Measurements from ENCODE around the gene METTL16. TPM values are rescaled to one million over a fixed set of nuclear protein-coding genes. Genes with fewer than 3 reads are reported as not detected.

The METTL16 gene
- total RNA-seq, 1 experiment from 2014 or later, result 37.6 TPM

DNA sequence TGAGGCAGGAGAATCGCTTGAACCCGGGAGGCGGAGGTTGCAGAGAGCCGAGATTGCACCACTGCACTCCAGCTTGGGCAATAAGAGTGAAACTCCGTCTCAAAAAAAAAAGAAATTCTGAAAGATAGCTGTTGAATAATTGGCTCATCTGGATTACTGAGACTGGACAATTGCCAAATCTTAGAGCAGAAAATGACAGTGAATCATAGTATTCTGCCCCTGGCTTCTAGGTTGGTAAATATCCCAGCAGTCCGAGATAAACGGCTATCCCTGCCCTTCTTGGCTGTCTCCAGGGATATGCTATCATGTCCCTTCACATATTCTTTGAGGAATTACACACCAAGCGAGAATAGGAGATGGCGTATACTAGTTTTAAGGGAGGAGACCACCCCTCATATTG lies 35.5 kb upstream of the METTL16 start:
- H3K27me3 ChIP-seq (ENCODE audit: insufficient read depth, low read length), result no peaks in the 10 kb centered on the region
- DNase-seq (ENCODE audit: low read depth, low spot score) (no peak), ATAC-seq (no peak)
- no peaks in the 10 kb centered on the region for H4K20me1 ChIP-seq (ENCODE audit: insufficient read depth)
- ChIA-PET RAD21 (ENCODE audit: low non-redundant PET in 1 of 2, low total read pairs in 2 of 2, uncharacterized antibody in 2 of 2, unreplicated experiment in 2 of 2) (interaction anchor here in 1 of 2 experiments (1.1 kb wide), 1 partner anchor 115 kb away, joined by 6 read pairs; no protein-coding TSS in a partner anchor), POLR2A (no interaction called here), CTCF (no interaction called here)
- H3K27ac ChIP-seq (ENCODE audit: low read depth, low read length), result no peak overlapping the region
- H3K9ac ChIP-seq (ENCODE audit: low read length), result no peak overlapping the region
- no peaks in the 10 kb centered on the region for H3K4me1 ChIP-seq (ENCODE audit: control insufficient read depth in 1 of 2, insufficient read depth in 2 of 2, low read length in 2 of 2)
- TF ChIP-seq JUND (IDR thresholded peaks at IDR 0.05) (no peak), SP1 (IDR thresholded peaks at IDR 0.05; ENCODE audit: low read depth) (no peak)
- H3K9me3 ChIP-seq (ENCODE audit: control insufficient read depth in 1 of 2, insufficient read depth in 1 of 2, low read depth in 1 of 2, low read length in 2 of 2), result no peaks in the 10 kb centered on the region
- BruUV-seq (replicated peaks), result no TSS peak
- intact Hi-C loops (cut with micrococcal nuclease), result no loop called here
- H3K79me2 ChIP-seq (ENCODE audit: insufficient read depth, low read length), result no peaks in the 10 kb centered on the region
- no peak overlapping the region for H3K4me2 ChIP-seq (ENCODE audit: low read length)
- H3K9me2 ChIP-seq (ENCODE audit: insufficient read depth), result no peaks in the 10 kb centered on the region
- H3K36me3 ChIP-seq (ENCODE audit: control insufficient read depth in 1 of 2, insufficient read depth in 2 of 2, low read length in 2 of 2), result no peaks in the 10 kb centered on the region
- H3K4me3 ChIP-seq (replicated peaks in 1 of 2; ENCODE audit: low read depth in 1 of 2, low read length in 2 of 2), result no peak overlapping the region
- no peak overlapping the region for H2AFZ ChIP-seq (ENCODE audit: low read depth, low read length, poor library complexity, severe bottlenecking)

DNA sequence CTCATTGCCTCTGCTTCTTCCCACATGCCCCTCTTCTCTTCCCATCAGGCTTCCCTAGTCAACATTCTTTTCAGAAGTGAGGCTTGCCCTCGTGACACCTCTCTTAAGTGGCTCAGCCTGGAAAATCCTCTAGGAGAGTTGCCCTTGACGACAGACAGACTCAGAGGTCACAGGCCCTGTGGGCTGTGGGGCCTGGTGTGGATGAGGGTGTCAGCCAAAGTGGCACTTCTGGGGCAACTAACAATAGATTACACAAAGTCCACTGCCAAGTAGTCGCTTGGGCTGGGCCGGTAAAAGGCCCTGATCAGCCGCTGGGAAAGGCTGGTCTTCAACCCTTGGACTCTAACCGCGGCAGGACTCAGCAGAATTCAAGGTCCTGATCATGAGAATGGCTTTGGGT lies 33.7 kb upstream of the METTL16 start:
- no peak overlapping the region for H3K9ac ChIP-seq (ENCODE audit: low read length)

More for the DNA sequence above, 33.7 kb upstream of the METTL16 start:
- TF ChIP-seq, protein P1, sequence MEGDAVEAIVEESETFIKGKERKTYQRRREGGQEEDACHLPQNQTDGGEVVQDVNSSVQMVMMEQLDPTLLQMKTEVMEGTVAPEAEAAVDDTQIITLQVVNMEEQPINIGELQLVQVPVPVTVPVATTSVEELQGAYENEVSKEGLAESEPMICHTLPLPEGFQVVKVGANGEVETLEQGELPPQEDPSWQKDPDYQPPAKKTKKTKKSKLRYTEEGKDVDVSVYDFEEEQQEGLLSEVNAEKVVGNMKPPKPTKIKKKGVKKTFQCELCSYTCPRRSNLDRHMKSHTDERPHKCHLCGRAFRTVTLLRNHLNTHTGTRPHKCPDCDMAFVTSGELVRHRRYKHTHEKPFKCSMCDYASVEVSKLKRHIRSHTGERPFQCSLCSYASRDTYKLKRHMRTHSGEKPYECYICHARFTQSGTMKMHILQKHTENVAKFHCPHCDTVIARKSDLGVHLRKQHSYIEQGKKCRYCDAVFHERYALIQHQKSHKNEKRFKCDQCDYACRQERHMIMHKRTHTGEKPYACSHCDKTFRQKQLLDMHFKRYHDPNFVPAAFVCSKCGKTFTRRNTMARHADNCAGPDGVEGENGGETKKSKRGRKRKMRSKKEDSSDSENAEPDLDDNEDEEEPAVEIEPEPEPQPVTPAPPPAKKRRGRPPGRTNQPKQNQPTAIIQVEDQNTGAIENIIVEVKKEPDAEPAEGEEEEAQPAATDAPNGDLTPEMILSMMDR (IDR thresholded peaks at IDR 0.05 in 2 of 3, conservative IDR thresholded peaks at IDR 0.05 in 1 of 3; ENCODE audit: borderline replicate concordance in 1 of 3, insufficient read depth in 1 of 3, low read depth in 2 of 3, low read length in 2 of 3), result no peak
- TF ChIP-seq SIN3A (IDR thresholded peaks at IDR 0.05; ENCODE audit: low read depth) (no peak), JUND (IDR thresholded peaks at IDR 0.05) (no peak), POLR2AphosphoS5 (IDR thresholded peaks at IDR 0.05; ENCODE audit: low read depth, low read length) (no peak), CBX3 (IDR thresholded peaks at IDR 0.05; ENCODE audit: low read depth) (no peak), FOSL1 (IDR thresholded peaks at IDR 0.05; ENCODE audit: low read depth) (no peak), SRF (IDR thresholded peaks at IDR 0.05; ENCODE audit: low read depth) (no peak), EZH2 (IDR thresholded peaks at IDR 0.05) (no peak), EGR1 (IDR thresholded peaks at IDR 0.05; ENCODE audit: low read depth) (no peak), CEBPB (IDR thresholded peaks at IDR 0.05; ENCODE audit: low read depth) (no peak), YY1 (IDR thresholded peaks at IDR 0.05; ENCODE audit: extremely low read depth, insufficient replicate concordance, low read depth, low read length) (no peak), SP1 (IDR thresholded peaks at IDR 0.05; ENCODE audit: low read depth) (no peak)
- TF ChIP-seq, protein P2, sequence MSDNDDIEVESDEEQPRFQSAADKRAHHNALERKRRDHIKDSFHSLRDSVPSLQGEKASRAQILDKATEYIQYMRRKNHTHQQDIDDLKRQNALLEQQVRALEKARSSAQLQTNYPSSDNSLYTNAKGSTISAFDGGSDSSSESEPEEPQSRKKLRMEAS (IDR thresholded peaks at IDR 0.05), result no peak
- TF ChIP-seq, protein P3, sequence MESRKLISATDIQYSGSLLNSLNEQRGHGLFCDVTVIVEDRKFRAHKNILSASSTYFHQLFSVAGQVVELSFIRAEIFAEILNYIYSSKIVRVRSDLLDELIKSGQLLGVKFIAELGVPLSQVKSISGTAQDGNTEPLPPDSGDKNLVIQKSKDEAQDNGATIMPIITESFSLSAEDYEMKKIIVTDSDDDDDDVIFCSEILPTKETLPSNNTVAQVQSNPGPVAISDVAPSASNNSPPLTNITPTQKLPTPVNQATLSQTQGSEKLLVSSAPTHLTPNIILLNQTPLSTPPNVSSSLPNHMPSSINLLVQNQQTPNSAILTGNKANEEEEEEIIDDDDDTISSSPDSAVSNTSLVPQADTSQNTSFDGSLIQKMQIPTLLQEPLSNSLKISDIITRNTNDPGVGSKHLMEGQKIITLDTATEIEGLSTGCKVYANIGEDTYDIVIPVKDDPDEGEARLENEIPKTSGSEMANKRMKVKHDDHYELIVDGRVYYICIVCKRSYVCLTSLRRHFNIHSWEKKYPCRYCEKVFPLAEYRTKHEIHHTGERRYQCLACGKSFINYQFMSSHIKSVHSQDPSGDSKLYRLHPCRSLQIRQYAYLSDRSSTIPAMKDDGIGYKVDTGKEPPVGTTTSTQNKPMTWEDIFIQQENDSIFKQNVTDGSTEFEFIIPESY (IDR thresholded peaks at IDR 0.05; ENCODE audit: extremely low read depth, insufficient replicate concordance, low read length), result no peak
- H3K4me3 ChIP-seq (replicated peaks in 1 of 2; ENCODE audit: low read depth in 1 of 2, low read length in 2 of 2), result no peak overlapping the region
- H3K36me3 ChIP-seq (ENCODE audit: control insufficient read depth in 1 of 2, insufficient read depth in 2 of 2, low read length in 2 of 2), result no peaks in the 10 kb centered on the region
- no TSS peak for BruUV-seq (replicated peaks)
- RAD21 ChIA-PET (ENCODE audit: low non-redundant PET in 1 of 2, low total read pairs in 2 of 2, uncharacterized antibody in 2 of 2, unreplicated experiment in 2 of 2), result no interaction called here
- DNase-seq (ENCODE audit: low read depth, low spot score) (no peak), ATAC-seq (no peak)
- no peaks in the 10 kb centered on the region for H3K9me2 ChIP-seq (ENCODE audit: insufficient read depth)
- no peak overlapping the region for H3K4me2 ChIP-seq (ENCODE audit: low read length)
- H3K27me3 ChIP-seq (ENCODE audit: insufficient read depth, low read length), result no peaks in the 10 kb centered on the region
- intact Hi-C loops (cut with micrococcal nuclease), result no loop called here
- H3K9me3 ChIP-seq (ENCODE audit: control insufficient read depth in 1 of 2, insufficient read depth in 1 of 2, low read depth in 1 of 2, low read length in 2 of 2), result no peaks in the 10 kb centered on the region
- CTCF ChIA-PET, result no interaction called here
- no peaks in the 10 kb centered on the region for H3K4me1 ChIP-seq (ENCODE audit: control insufficient read depth in 1 of 2, insufficient read depth in 2 of 2, low read length in 2 of 2)
- no peaks in the 10 kb centered on the region for H4K20me1 ChIP-seq (ENCODE audit: insufficient read depth)
- POLR2A ChIA-PET, result no interaction called here
- H3K27ac ChIP-seq (ENCODE audit: low read depth, low read length), result no peak overlapping the region
- no peak overlapping the region for H2AFZ ChIP-seq (ENCODE audit: low read depth, low read length, poor library complexity, severe bottlenecking)
- no peaks in the 10 kb centered on the region for H3K79me2 ChIP-seq (ENCODE audit: insufficient read depth, low read length)

Measured in HCT116 (cell line).